Activated B cell treated with CpG ODN at 0.5 μM for 24 hours (primary cell): ENCODE results near the gene RNPS1. TPM values are rescaled to one million over a fixed set of nuclear protein-coding genes. Genes with fewer than 3 reads are reported as not detected.

Experiments
- ATAC-seq: fragments of 200-7000 bp; cut with Tn5 transposase; one replicate; pipeline ENCODE4 v1.10.0; 2021; ENCODE audit warnings: low read depth, mild to moderate bottlenecking, moderate library complexity
- CTCF ChIA-PET: fragments of 350-600 bp; sonication (Branson Sonifier 250); formaldehyde crosslinking; loops from one replicate; lab custom pipeline; 2021; ENCODE audit warnings: antibody characterized with exemption; lab: Charles Lee
- POLR2A ChIA-PET: fragments of 350-600 bp; sonication (Branson Sonifier 250); formaldehyde crosslinking; loops from one replicate; lab custom pipeline; 2021; ENCODE audit warnings: antibody characterized with exemption; lab: Charles Lee
- DNase-seq: peaks from one replicate; pipeline ENCODE4 v3.0.0; 2022
- H3K27ac Mint-ChIP-seq: one replicate; pipeline ENCODE4 v1.8.0; 2020; ENCODE audit warnings: mixed read lengths
- H3K27me3 Mint-ChIP-seq: one replicate; pipeline ENCODE4 v1.8.0; 2021; ENCODE audit warnings: mixed read lengths
- H3K36me3 Mint-ChIP-seq: one replicate; pipeline ENCODE4 v1.8.0; 2021; ENCODE audit warnings: low read depth, mixed read lengths
- H3K4me1 Mint-ChIP-seq: one replicate; pipeline ENCODE4 v1.8.0; 2021; ENCODE audit warnings: mixed read lengths
- H3K4me3 Mint-ChIP-seq: one replicate; pipeline ENCODE4 v1.8.0; 2020; ENCODE audit warnings: mild to moderate bottlenecking, mixed read lengths
- H3K9me3 Mint-ChIP-seq: one replicate; pipeline ENCODE4 v1.8.0; 2020; ENCODE audit warnings: mixed read lengths
- intact Hi-C: fragments of 100-400 bp; cut with micrococcal nuclease; formaldehyde crosslinking; loops from one replicate; pipeline ENCODE4 v1.15.1; 2024
- total RNA-seq: library from RNA; stranded (reverse); gene quantifications from 2 replicates; pipeline ENCODE4 v1.2.3, GENCODE V29; 2022
- TF ChIP-seq, protein P1 (sequence below): fragments of 200-600 bp; IDR thresholded peaks from one replicate; pipeline ENCODE4 v1.8.0; 2022; ENCODE audit warnings: antibody characterized with exemption, mild to moderate bottlenecking

Gene RNPS1
- total RNA-seq, 1 donor from 2014 or later: 232 TPM

- POLR2A ChIA-PET: no interaction called here
- TF ChIP-seq, protein P1, sequence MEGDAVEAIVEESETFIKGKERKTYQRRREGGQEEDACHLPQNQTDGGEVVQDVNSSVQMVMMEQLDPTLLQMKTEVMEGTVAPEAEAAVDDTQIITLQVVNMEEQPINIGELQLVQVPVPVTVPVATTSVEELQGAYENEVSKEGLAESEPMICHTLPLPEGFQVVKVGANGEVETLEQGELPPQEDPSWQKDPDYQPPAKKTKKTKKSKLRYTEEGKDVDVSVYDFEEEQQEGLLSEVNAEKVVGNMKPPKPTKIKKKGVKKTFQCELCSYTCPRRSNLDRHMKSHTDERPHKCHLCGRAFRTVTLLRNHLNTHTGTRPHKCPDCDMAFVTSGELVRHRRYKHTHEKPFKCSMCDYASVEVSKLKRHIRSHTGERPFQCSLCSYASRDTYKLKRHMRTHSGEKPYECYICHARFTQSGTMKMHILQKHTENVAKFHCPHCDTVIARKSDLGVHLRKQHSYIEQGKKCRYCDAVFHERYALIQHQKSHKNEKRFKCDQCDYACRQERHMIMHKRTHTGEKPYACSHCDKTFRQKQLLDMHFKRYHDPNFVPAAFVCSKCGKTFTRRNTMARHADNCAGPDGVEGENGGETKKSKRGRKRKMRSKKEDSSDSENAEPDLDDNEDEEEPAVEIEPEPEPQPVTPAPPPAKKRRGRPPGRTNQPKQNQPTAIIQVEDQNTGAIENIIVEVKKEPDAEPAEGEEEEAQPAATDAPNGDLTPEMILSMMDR: no peak
- H3K9me3 Mint-ChIP-seq: no peaks in the 10 kb centered on the region
- intact Hi-C loops: no loop called here
- CTCF ChIA-PET: interaction anchor here (1.2 kb wide), 1 partner anchor 10 kb away, joined by 3 read pairs; no protein-coding TSS in a partner anchor
- no peak overlapping the region for H3K4me3 Mint-ChIP-seq
- no peak overlapping the region for H3K27ac Mint-ChIP-seq
- no peak for DNase-seq
- no peaks in the 10 kb centered on the region for H3K27me3 Mint-ChIP-seq
- no peaks in the 10 kb centered on the region for H3K36me3 Mint-ChIP-seq
- H3K4me1 Mint-ChIP-seq: no peaks in the 10 kb centered on the region
- ATAC-seq: peak; percentile 71
Measured at GRCh38 chr16:2295056-2295798, 27.3 kb upstream of the RNPS1 start.

GRCh38 chr16:2292221-2292620 is 24.3 kb upstream of the RNPS1 start:
- H3K36me3 Mint-ChIP-seq: no peaks in the 10 kb centered on the region
- intact Hi-C loops: no loop called here
- H3K4me1 Mint-ChIP-seq: no peaks in the 10 kb centered on the region
- TF ChIP-seq, protein P1: no peak
- no peak for DNase-seq
- no peak for ATAC-seq
- no peak overlapping the region for H3K4me3 Mint-ChIP-seq
- ChIA-PET POLR2A (no interaction called here), CTCF (no interaction called here)
- H3K9me3 Mint-ChIP-seq: no peaks in the 10 kb centered on the region
- H3K27ac Mint-ChIP-seq: no peak overlapping the region
- no peaks in the 10 kb centered on the region for H3K27me3 Mint-ChIP-seq

GRCh38 chr16:2289282-2289681 is 21.4 kb upstream of the RNPS1 start:
- intact Hi-C loops: no loop called here
- H3K4me1 Mint-ChIP-seq: no peaks in the 10 kb centered on the region
- DNase-seq (no peak), ATAC-seq (no peak)
- H3K36me3 Mint-ChIP-seq: no peaks in the 10 kb centered on the region
- H3K4me3 Mint-ChIP-seq: no peak overlapping the region
- no peaks in the 10 kb centered on the region for H3K9me3 Mint-ChIP-seq
- ChIA-PET CTCF (no interaction called here), POLR2A (no interaction called here)
- TF ChIP-seq, protein P1: no peak
- H3K27ac Mint-ChIP-seq: no peak overlapping the region
- no peaks in the 10 kb centered on the region for H3K27me3 Mint-ChIP-seq

- TF ChIP-seq, protein P1: no peak
- DNase-seq (no peak), ATAC-seq (no peak)
- no peaks in the 10 kb centered on the region for H3K36me3 Mint-ChIP-seq
- intact Hi-C loops: no loop called here
- no peaks in the 10 kb centered on the region for H3K27me3 Mint-ChIP-seq
- no peak overlapping the region for H3K27ac Mint-ChIP-seq
- H3K9me3 Mint-ChIP-seq: no peaks in the 10 kb centered on the region
- CTCF ChIA-PET: no interaction called here
- POLR2A ChIA-PET: no interaction called here
- H3K4me1 Mint-ChIP-seq: no peaks in the 10 kb centered on the region
- no peak overlapping the region for H3K4me3 Mint-ChIP-seq
Measured at GRCh38 chr16:2288726-2289125, 20.8 kb upstream of the RNPS1 start.

- H3K4me3 Mint-ChIP-seq: no peak overlapping the region
- TF ChIP-seq, protein P1: no peak
- H3K36me3 Mint-ChIP-seq: no peaks in the 10 kb centered on the region
- intact Hi-C loops: no loop called here
- ATAC-seq: no peak
- CTCF ChIA-PET: no interaction called here
- no peaks in the 10 kb centered on the region for H3K4me1 Mint-ChIP-seq
- H3K9me3 Mint-ChIP-seq: no peaks in the 10 kb centered on the region
- DNase-seq: no peak
- H3K27me3 Mint-ChIP-seq: no peaks in the 10 kb centered on the region
- POLR2A ChIA-PET: no interaction called here
- no peak overlapping the region for H3K27ac Mint-ChIP-seq
Measured at GRCh38 chr16:2287916-2288547, 20.1 kb upstream of the RNPS1 start.
